ENCODE data around the gene NR5A2.

NR5A2 gene

DNA sequence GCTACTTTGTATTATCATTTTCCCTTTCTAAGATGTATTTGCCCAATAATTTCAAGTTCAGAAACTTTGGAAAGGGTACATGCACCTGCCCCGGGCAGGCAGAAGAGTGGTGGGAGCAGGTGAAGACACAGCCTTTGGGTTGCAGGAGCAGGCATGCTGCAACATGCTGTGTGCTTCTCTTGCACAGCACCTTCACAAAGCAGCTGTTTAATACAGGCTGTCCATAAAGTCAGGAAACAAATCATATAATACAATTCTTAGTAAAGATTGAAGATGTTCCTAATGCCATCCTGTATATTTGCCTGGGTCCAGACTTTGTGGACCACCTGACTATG, 199.4 kb downstream of the NR5A2 start:
- H3K27ac ChIP-seq, result no peak overlapping the region
- no peak for TF ChIP-seq CTCF (conservative IDR thresholded peaks at IDR 0.05)
